ENCODE results near the gene MFSD12.

DNA sequence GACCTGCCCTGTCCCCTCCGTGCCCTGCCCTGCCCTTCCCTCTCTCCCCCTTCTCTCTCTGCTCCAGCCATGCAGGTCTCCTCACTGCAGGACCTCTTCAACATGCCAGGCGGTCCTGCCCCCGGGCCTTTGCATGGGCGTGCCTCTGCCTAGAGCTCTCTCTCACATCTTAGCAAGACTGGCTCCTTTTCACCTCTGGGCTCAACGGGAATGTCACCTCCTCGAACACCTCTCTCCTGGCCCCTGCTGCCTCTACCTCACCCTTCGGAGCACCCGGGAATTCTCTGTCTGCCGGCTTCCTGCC, 5.6 kb downstream of the MFSD12 start:
- TF ChIP-seq, protein P1, sequence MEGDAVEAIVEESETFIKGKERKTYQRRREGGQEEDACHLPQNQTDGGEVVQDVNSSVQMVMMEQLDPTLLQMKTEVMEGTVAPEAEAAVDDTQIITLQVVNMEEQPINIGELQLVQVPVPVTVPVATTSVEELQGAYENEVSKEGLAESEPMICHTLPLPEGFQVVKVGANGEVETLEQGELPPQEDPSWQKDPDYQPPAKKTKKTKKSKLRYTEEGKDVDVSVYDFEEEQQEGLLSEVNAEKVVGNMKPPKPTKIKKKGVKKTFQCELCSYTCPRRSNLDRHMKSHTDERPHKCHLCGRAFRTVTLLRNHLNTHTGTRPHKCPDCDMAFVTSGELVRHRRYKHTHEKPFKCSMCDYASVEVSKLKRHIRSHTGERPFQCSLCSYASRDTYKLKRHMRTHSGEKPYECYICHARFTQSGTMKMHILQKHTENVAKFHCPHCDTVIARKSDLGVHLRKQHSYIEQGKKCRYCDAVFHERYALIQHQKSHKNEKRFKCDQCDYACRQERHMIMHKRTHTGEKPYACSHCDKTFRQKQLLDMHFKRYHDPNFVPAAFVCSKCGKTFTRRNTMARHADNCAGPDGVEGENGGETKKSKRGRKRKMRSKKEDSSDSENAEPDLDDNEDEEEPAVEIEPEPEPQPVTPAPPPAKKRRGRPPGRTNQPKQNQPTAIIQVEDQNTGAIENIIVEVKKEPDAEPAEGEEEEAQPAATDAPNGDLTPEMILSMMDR (conservative IDR thresholded peaks at IDR 0.05; ENCODE audit: low read length) = no peak
- no peak for TF ChIP-seq EZH2phosphoT487 (IDR thresholded peaks at IDR 0.05; ENCODE audit: borderline replicate concordance)

All from Loucy (cell line).